Forelimb muscle (tissue), 1 donor: Measurements from ENCODE around the gene SPOP. TPM values are rescaled to one million over a fixed set of nuclear protein-coding genes. Genes with fewer than 3 reads are reported as not detected.
"Not testable (repeated sequence)": the region's sequence is repeated elsewhere in the genome, so short reads cannot be mapped to it uniquely, and the experiment has no call there.

Experiments
- DNase-seq: peaks from one replicate; pipeline ENCODE4 v3.0.0-alpha.2; 2013; ENCODE audit warnings: low read depth
- polyA plus RNA-seq: library from polyadenylated mRNA; unstranded; fragments of 120-200 nt; gene quantifications from one replicate; pipeline ENCODE4 v1.2.1, GENCODE V29; 2013; ENCODE audit not compliant: insufficient read length

The SPOP gene
- polyA plus RNA-seq, 1 donor: 51.5 TPM

- no peak for DNase-seq
Observed at GRCh38 chr17:49551221-49552069, 126.5 kb downstream of the SPOP start.

- not testable (repeated sequence) for DNase-seq
Observed at GRCh38 chr17:49550764-49551163, 127.1 kb downstream of the SPOP start.

- DNase-seq: no peak
Observed at GRCh38 chr17:49549691-49550678, 127.9 kb downstream of the SPOP start.

- DNase-seq: no peak
Observed at GRCh38 chr17:49549311-49549605, 128.6 kb downstream of the SPOP start.

Other genes starting within 250 kb of the SPOP start
- 39.8 TPM for gene NGFR, start 182.8 kb downstream of the SPOP start, polyA plus RNA-seq
- 1.3 TPM for gene NXPH3, start 102.2 kb downstream of the SPOP start, polyA plus RNA-seq
- gene SLC35B1, start 29.9 kb upstream of the SPOP start, polyA plus RNA-seq: 53.1 TPM
- gene FAM117A, start 86.0 kb upstream of the SPOP start, polyA plus RNA-seq: 18.0 TPM
- gene KAT7, start 110.6 kb upstream of the SPOP start, polyA plus RNA-seq: 29.9 TPM
- gene TAC4, start 170.0 kb upstream of the SPOP start, polyA plus RNA-seq: 1.8 TPM